GM12878 (cell line): Measurements from ENCODE around the gene RPIA. TPM values are rescaled to one million over a fixed set of nuclear protein-coding genes. Genes with fewer than 3 reads are reported as not detected.

Experiments
- ATAC-seq: fragments of 200-7000 bp; cut with Tn5 transposase; 3 replicates; pipeline ENCODE4 v1.9.1; 2020; ENCODE audit warnings: mild to moderate bottlenecking, moderate library complexity
- BruUV-seq: library from RNA; stranded (reverse); fragments of 400-500 nt; replicated peaks from 2 replicates; lab custom pipeline; 2021; lab: Mats Ljungman, UMichigan
- CTCF ChIA-PET: fragments of 300-600 bp; sonication (Branson Sonifier 250); formaldehyde crosslinking; extraction: SDS; loops from one replicate; lab custom pipeline; 2021; ENCODE audit warnings: inconsistent platforms; lab: Yijun Ruan, JAX
- POLR2A ChIA-PET: fragments of 350-600 bp; formaldehyde crosslinking; extraction: SDS; loops from one replicate; lab custom pipeline; 2021; ENCODE audit warnings: inconsistent platforms; lab: Charles Lee
- RAD21 ChIA-PET: fragments of 300-600 bp; sonication (Branson Sonifier 250); formaldehyde crosslinking; loops from one replicate; lab custom pipeline; 2023; ENCODE audit warnings: antibody characterized with exemption; ENCODE audit not compliant: unreplicated experiment; lab: Charles Lee
- SMC1A ChIA-PET: fragments of 300-600 bp; sonication (Branson Sonifier 250); formaldehyde crosslinking; loops from one replicate; lab custom pipeline; 2023; ENCODE audit not compliant: unreplicated experiment, uncharacterized antibody; lab: Charles Lee
- DNase-seq: peaks from one replicate; pipeline ENCODE4 v3.0.0-alpha.2; 2011; ENCODE audit warnings: low read depth, low spot score
- FAIRE-seq: peaks from 3 replicates; lab custom pipeline; 2011; peaks lifted over from hg19 to GRCh38; lab: Jason Lieb, UNC
- H2AFZ ChIP-seq: 2 replicates; pipeline ENCODE4 v1.6.0; 2011; ENCODE audit warnings: low read depth, low read length, control low read depth; ENCODE audit not compliant: control insufficient read depth
- H3K27ac ChIP-seq: 2 replicates; pipeline ENCODE4 v1.5.1; 2011; ENCODE audit warnings: control low read depth; ENCODE audit not compliant: control insufficient read depth, insufficient read depth
- H3K27me3 ChIP-seq, 2 experiments: replicated peaks in 1 of 2; 2 replicates each; pipeline versions ENCODE4 v1.6.0 to v1.6.1; 2011; ENCODE audit warnings: low read length in 1 of 2; ENCODE audit not compliant: control insufficient read depth in 2 of 2, insufficient read depth in 2 of 2
- H3K36me3 ChIP-seq, 2 experiments: 2 replicates each; pipeline ENCODE4 v1.5.1; 2011; ENCODE audit warnings: low read length in 1 of 2; ENCODE audit not compliant: control insufficient read depth in 2 of 2, insufficient read depth in 2 of 2
- H3K4me1 ChIP-seq: 2 replicates; pipeline ENCODE4 v1.6.1; 2011; ENCODE audit warnings: mild to moderate bottlenecking, low read length, moderate library complexity, mixed read lengths; ENCODE audit not compliant: control insufficient read depth, insufficient read depth
- H3K4me2 ChIP-seq: 2 replicates; pipeline ENCODE4 v1.6.0; 2011; ENCODE audit warnings: control low read depth; ENCODE audit not compliant: control insufficient read depth, insufficient read depth
- H3K4me3 ChIP-seq: fragments of 200-600 bp; sonication (generic); 2 replicates; pipeline ENCODE4 v1.5.1; 2016
- H3K79me2 ChIP-seq: 2 replicates; pipeline ENCODE4 v1.6.0; 2011; ENCODE audit warnings: low read length; ENCODE audit not compliant: control insufficient read depth, insufficient read depth
- H3K9ac ChIP-seq: 2 replicates; pipeline ENCODE4 v1.8.0; 2011; ENCODE audit warnings: low read length, control low read depth, mixed read lengths; ENCODE audit not compliant: control insufficient read depth, insufficient read depth
- H3K9me3 ChIP-seq: replicated peaks from 3 replicates; pipeline ENCODE4 v1.5.1; 2011; ENCODE audit warnings: mild to moderate bottlenecking, low read length; ENCODE audit not compliant: control insufficient read depth, insufficient read depth
- H4K20me1 ChIP-seq: 2 replicates; pipeline ENCODE4 v1.6.0; 2011; ENCODE audit not compliant: control insufficient read depth, insufficient read depth
- BACH1 ChIP-seq: fragments of 450-650 bp; IDR thresholded peaks from 2 replicates; pipeline ENCODE4 v1.6.1; 2017; ENCODE audit warnings: mild to moderate bottlenecking, borderline replicate concordance
- CBX5 ChIP-seq: sonication (generic); IDR thresholded peaks from 2 replicates; pipeline ENCODE4 v1.6.1; 2016; ENCODE audit warnings: low read depth, moderate library complexity, mild to moderate bottlenecking, inconsistent platforms
- CTCF ChIP-seq, 3 experiments: IDR thresholded peaks in 2 of 3; conservative IDR thresholded peaks in 1 of 3; 2 replicates each; pipeline ENCODE4 v1.5.1; 2011; ENCODE audit warnings: low read depth in 3 of 3, low read length in 3 of 3, mild to moderate bottlenecking in 3 of 3, control low read depth in 2 of 3, moderate library complexity in 2 of 3, inconsistent platforms in 1 of 3, mixed read lengths in 1 of 3; ENCODE audit not compliant: control insufficient read depth in 2 of 3, insufficient read depth in 1 of 3; ENCODE audit errors: extremely low read depth in 1 of 3
- ESRRA ChIP-seq: IDR thresholded peaks from 2 replicates; pipeline ENCODE4 v1.6.1; 2012; ENCODE audit warnings: mild to moderate bottlenecking, low read length, improper control_type of control experiment
- FOS ChIP-seq: IDR thresholded peaks from 3 replicates; pipeline ENCODE4 v1.6.1; 2011; ENCODE audit warnings: borderline replicate concordance; ENCODE audit not compliant: insufficient read length; ENCODE audit errors: extremely low read depth
- GABPA ChIP-seq: IDR thresholded peaks from 2 replicates; pipeline ENCODE4 v1.6.1; 2014; ENCODE audit warnings: antibody characterized with exemption, low read depth, mild to moderate bottlenecking, inconsistent platforms
- NR2C1 ChIP-seq: fragments of 450-650 bp; IDR thresholded peaks from 2 replicates; pipeline ENCODE4 v1.6.1; 2017; ENCODE audit warnings: antibody characterized with exemption, mild to moderate bottlenecking, moderate library complexity
- PAX8 ChIP-seq: fragments of 450-650 bp; IDR thresholded peaks from 2 replicates; pipeline ENCODE4 v1.6.1; 2017; ENCODE audit warnings: mild to moderate bottlenecking, moderate library complexity
- PRDM15 ChIP-seq: fragments of 450-650 bp; formaldehyde crosslinking; IDR thresholded peaks from 2 replicates; pipeline ENCODE4 v1.4.0; 2020; ENCODE audit warnings: mild to moderate bottlenecking, moderate library complexity
- RAD51 ChIP-seq: fragments of 450-650 bp; IDR thresholded peaks from 2 replicates; pipeline ENCODE4 v1.6.1; 2016; ENCODE audit warnings: moderate library complexity, mild to moderate bottlenecking, inconsistent platforms
- ZBED1 ChIP-seq: IDR thresholded peaks from 2 replicates; pipeline ENCODE4 v1.6.1; 2016; ENCODE audit warnings: borderline replicate concordance
- ZBTB33 ChIP-seq: fragments of 450-650 bp; IDR thresholded peaks from 2 replicates; pipeline ENCODE4 v1.6.1; 2017; ENCODE audit warnings: mild to moderate bottlenecking
- WGBS: methylation state at CpG from one replicate; pipeline ENCODE4 v1.1.6; 2016; ENCODE audit warnings: low lambda C conversion rate; ENCODE audit not compliant: insufficient replicate concordance, insufficient coverage; ENCODE audit errors: missing lambda C conversion rate; 5-methylcytosine and 5-hydroxymethylcytosine counted together
- in situ Hi-C: fragments of 300-500 bp; cut with MboI; formaldehyde crosslinking; loops from 9 replicates; pipeline ENCODE4 v1.14.3; 2018; ENCODE audit warnings: mixed read lengths
- intact Hi-C: fragments of 100-400 bp; cut with micrococcal nuclease; formaldehyde crosslinking; loops from one replicate; pipeline ENCODE4 v1.14.2; 2022; ENCODE audit not compliant: unreplicated experiment
- polyA plus RNA-seq, 11 experiments: library from polyadenylated mRNA; depleted of rRNA in 4 of 11; unstranded in 6 of 11; stranded (reverse) in 5 of 11; fragments of >200 nt; fragmentation: Nextera tagmentation in 4 of 11; fragmentation: Illumina TruSeq in 1 of 11; extraction: Ambion mirVana in 4 of 11; extraction: Trizol in 1 of 11; gene quantifications; 1 replicate in 1 of 11; 2 replicates in 10 of 11; pipeline versions ENCODE4 v1.2.1 to v1.2.3, GENCODE V29; 2011 to 2016; ENCODE audit warnings: inconsistent platforms in 2 of 11, missing spikeins in 2 of 11, low read depth in 1 of 11
- total RNA-seq, 4 experiments: library from RNA; depleted of rRNA in 3 of 4; stranded (reverse); fragments of >200 nt in 3 of 4; fragmentation: Illumina TruSeq in 1 of 4; extraction: Trizol in 1 of 4; gene quantifications; 2 replicates each; pipeline versions ENCODE4 v1.2.1 to v1.2.3, GENCODE V29; 2013 to 2021

The RPIA gene
- total and polyA plus RNA-seq, 10 of the 15 experiments (the other 5 are each of a cell fraction or from before 2014, with no cell fraction given): 7.1 to 58.1 (median 41.6) TPM

- CTCF ChIA-PET: interaction anchor here (0.6 to 1.1 kb wide), 2 partner anchors 12 to 183 kb away, joined by 4 to 5 read pairs; no protein-coding TSS in a partner anchor
Measured at GRCh38 chr2:88683160-88684021, 8.1 kb upstream of the RPIA start.

More at GRCh38 chr2:88683160-88684021, 8.1 kb upstream of the RPIA start:
- Histone ChIP-seq H3K27me3 (no peaks in the 10 kb centered on the region), H3K27ac (no peak overlapping the region), H3K4me2 (no peak overlapping the region), H3K36me3 (no peaks in the 10 kb centered on the region), H3K4me3 (no peak overlapping the region), H3K79me2 (no peaks in the 10 kb centered on the region), H4K20me1 (no peaks in the 10 kb centered on the region), H3K4me1 (no peaks in the 10 kb centered on the region), H3K9ac (no peak overlapping the region), H2AFZ (no peak overlapping the region), H3K9me3 (peaks cover 2% of the 10 kb centered on the region; the same call in 2 of the 3 replicates)
- ChIA-PET POLR2A (no interaction called here), SMC1A (no interaction called here), RAD21 (no interaction called here)
- in situ Hi-C loops (no loop called here), intact Hi-C loops (no loop called here)
- ATAC-seq (no peak), FAIRE-seq (no peak), DNase-seq (no peak)
- 96% methylated on average over 1 of the region's 2 CpGs for WGBS
- no peak for TF ChIP-seq ZBTB33
- no peak for TF ChIP-seq NR2C1
- no peak for TF ChIP-seq BACH1
- TF ChIP-seq PRDM15 (CRISPR knock-in tag): no peak
- no peak for TF ChIP-seq RAD51
- no peak for TF ChIP-seq FOS
- TF ChIP-seq CTCF (IDR thresholded peaks at IDR 0.05 in 2 of 3, conservative IDR thresholded peaks at IDR 0.05 in 1 of 3; ENCODE audit: control insufficient read depth in 2 of 3, extremely low read depth in 1 of 3, insufficient read depth in 1 of 3, low read depth in 3 of 3, low read length in 3 of 3): no peak
- TF ChIP-seq GABPA: no peak
- TF ChIP-seq ZBED1: no peak
- TF ChIP-seq CBX5: no peak
- no peak for TF ChIP-seq PAX8
- TF ChIP-seq ESRRA: no peak
- BruUV-seq: no TSS peak
